GM21367 (cell line): ENCODE measurements around the gene TESK2.
"Not testable (repeated sequence)": the region's sequence is repeated elsewhere in the genome, so short reads cannot be mapped to it uniquely, and the experiment has no call there.

Experiments used
- ATAC-seq: cut with Tn5 transposase; IDR thresholded peaks from one replicate; pipeline ENCODE4 v1.9.1; 2021; ENCODE audit not compliant: unreplicated experiment

The TESK2 gene, protein sequence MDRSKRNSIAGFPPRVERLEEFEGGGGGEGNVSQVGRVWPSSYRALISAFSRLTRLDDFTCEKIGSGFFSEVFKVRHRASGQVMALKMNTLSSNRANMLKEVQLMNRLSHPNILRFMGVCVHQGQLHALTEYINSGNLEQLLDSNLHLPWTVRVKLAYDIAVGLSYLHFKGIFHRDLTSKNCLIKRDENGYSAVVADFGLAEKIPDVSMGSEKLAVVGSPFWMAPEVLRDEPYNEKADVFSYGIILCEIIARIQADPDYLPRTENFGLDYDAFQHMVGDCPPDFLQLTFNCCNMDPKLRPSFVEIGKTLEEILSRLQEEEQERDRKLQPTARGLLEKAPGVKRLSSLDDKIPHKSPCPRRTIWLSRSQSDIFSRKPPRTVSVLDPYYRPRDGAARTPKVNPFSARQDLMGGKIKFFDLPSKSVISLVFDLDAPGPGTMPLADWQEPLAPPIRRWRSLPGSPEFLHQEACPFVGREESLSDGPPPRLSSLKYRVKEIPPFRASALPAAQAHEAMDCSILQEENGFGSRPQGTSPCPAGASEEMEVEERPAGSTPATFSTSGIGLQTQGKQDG

GRCh38 chr1:45490626-45491486, at the start of gene TESK2:
Gene TESK2, minus strand, starts transcription at chr1:45491163. Its CDS starts 33,378 bp downstream, at chr1:45457785.
- peak; percentile 79 for ATAC-seq

DNA sequence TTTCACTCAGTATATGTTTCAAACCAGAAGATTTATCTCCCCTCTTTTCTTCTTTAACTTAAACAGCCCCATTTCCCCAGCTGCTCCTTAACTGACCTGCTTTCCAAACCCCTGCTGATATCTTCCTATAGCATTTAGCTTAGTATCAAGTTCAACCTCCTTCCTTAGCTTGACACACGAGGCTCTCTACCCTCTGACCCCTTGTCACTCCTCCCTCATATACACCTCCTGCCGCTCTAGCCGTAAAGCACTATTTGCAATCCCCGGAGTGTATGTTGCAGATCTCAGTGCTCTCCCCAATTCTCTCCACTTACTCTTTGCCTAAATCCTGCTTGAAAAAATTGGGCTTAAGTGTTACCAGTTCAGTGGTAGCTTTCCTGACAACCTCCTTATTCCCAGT, 45.9 kb upstream of the TESK2 start:
- no peak for ATAC-seq

DNA sequence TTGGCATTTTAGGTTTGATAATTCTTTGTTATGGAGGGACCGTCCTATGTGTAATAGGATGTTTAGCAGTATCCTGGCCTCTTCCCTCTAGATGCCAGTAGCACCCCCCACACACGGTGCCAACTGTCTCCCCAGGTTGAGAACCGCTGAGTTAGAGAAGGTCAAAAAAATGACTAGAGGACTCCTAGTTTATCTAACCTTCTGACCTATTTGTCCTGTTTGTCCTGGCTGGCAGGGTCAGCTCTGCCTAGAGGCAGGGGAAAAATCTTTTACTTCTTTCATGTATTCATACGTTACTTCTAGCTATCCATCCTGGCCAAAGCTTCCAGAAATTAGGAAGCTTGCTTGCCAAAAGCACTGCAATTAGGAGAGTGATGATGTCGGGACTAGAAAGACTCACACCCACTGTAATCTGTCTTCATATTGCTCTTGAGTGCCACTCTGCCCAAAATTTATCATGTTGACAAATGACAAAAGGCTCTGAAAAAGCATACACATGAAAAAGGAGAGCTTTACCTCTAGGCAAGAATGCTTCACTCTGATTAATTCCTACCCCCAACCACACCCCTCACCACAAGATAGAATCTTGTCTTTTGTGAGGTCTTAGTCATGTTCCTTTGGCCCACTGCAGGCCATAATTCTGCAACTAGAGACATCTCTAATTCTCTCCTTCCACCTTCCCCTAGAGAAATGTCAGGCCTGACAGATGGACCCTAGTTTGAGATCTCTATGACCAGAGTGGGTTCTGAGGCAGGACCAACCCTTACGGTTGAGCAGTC, 45.2 kb upstream of the TESK2 start:
- no peak for ATAC-seq

- ATAC-seq: no peak
Measured at GRCh38 chr1:45531873-45532272, 40.9 kb upstream of the TESK2 start.

- ATAC-seq: no peak
Measured at GRCh38 chr1:45530632-45531135, 39.7 kb upstream of the TESK2 start.

DNA sequence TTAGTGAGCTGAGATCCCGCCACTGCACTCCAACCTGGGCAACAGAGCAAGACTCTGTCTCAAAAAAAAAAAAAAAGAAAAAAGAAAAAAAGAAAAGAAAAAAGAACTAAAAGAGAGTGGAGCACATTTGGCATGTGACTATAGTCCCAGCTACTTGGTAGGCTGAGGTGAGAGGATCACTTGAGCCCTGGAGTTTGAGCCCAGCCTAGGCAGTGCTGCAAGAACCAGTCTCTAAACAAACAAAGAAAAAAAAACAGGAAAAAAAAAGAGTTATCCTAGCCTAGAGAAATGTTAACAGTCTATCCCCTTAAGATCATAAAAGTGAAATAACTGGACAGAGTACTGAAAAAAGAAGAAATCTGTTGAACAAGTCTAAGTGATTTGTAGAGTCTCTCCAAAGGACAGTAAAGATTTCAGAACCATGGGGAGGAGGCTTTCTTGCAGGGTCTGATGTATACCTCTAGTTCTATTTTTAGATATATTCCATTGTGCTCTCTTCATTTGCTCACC, 35.2 kb upstream of the TESK2 start:
- no peak for ATAC-seq

GRCh38 chr1:45523975-45524374, 33.0 kb upstream of the TESK2 start:
- not testable (repeated sequence) for ATAC-seq

- ATAC-seq: not testable (repeated sequence)
Measured at GRCh38 chr1:45523516-45523915, 32.6 kb upstream of the TESK2 start.

DNA sequence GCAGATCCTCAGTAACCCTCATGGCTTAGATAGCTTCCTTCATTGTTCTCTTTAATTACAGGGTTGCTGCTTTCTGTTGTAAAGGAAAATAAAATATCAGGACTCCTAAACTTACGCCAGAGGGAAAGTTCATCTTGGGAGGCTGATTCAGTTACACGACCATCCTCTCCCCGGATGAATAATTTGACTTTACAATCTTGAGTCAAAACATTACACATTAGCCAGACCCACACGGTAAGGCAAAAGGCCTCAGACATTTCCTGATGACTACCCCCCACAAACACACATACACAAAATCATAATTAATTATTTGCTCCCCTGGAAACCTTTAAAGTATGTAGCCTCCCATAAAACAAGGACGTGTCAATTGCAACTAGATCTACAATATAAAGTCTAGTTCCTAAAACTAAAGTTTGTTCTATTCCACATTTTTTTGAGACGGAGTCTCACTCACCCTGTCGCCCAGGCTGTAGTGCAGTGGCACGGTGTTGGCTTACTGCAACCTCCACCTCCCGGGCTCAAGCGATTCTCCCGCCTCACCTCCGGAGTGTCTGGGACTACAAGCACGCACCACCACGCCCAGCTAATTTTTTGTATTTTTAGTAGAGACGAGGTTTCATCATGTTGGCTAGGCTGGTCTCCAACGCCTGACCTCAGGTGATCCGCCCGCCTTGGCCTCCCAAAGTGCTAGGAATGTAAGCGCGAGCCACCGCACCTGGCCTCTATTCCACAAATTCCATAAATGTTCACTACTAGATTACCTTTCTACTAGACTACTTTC, 31.6 kb upstream of the TESK2 start:
- no peak for ATAC-seq

GRCh38 chr1:45521413-45522323, 30.7 kb upstream of the TESK2 start, which contains the start of gene PRDX1:
Gene PRDX1, minus strand, starts transcription at chr1:45521884. Its CDS starts 2,841 bp downstream, at chr1:45519043.
- ATAC-seq: peak; percentile 79

DNA sequence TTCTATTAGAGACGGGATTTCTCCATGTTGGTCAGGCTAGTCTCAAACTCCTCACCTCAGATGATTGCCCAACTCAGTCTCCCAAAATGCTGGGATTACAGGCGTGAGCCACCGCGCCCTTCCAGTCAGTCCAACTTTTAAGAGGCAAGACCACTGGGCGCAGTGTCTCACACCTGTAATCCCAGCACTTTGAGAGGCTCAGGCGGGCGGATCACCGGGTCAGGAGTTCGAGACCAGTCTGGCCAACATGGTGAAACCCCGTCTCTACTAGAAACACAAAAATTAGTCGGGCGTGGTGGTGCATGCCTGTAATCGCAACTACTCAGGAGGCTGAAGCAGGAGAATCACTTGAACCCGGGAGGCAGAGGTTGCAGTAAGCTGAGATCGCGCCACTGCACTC, 28.8 kb upstream of the TESK2 start:
- not testable (repeated sequence) for ATAC-seq

DNA sequence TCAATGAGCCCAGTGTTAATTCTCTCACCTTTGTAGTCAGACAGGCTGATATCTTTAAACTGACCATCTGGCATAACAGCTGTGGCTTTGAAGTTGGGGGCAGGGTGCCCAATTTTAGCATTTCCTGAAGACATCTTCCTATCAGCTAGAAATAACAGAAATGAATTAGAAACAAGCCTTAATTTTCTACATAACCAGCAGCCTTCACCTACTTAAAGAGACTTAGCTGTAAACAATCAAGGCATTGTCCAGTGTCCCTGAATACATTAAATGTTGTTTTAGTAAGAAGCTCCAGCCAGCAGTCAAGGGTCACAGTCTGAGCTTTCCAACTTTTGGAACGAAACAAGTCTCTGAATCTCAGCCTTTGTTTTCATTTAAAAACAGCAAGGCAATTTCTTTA, 27.9 kb upstream of the TESK2 start:
- no peak for ATAC-seq

DNA sequence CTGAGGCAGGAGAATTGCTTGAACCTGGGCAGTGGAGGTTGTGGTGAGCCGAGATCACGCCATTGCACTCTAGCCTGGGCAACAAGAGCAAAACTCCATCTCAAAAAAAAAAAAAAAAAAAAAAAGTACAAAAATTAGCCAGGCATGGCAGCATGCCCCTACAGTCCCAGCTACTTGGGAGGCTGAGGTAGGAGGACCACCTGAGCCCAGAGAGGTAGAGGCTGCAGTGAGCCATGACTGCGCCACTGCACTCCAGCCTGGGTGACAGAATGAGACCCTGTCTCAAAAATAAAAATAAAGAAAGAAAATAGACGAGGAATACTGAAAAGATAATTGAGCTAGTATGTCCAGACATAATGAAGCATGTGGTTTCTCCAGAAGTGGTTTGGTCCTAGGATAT, 27.4 kb upstream of the TESK2 start:
- not testable (repeated sequence) for ATAC-seq

- no peak for ATAC-seq
Measured at GRCh38 chr1:45516465-45516864, 25.5 kb upstream of the TESK2 start.

GRCh38 chr1:45516036-45516435, 25.1 kb upstream of the TESK2 start:
- ATAC-seq: no peak

GRCh38 chr1:45513532-45514260, 22.7 kb upstream of the TESK2 start:
- not testable (repeated sequence) for ATAC-seq

GRCh38 chr1:45512641-45513054, 21.7 kb upstream of the TESK2 start:
- ATAC-seq: no peak
